ENCODE measurements around the gene TMUB2.
"Not testable (repeated sequence)": the region's sequence is repeated elsewhere in the genome, so short reads cannot be mapped to it uniquely, and the experiment has no call there.

The TMUB2 gene

DNA sequence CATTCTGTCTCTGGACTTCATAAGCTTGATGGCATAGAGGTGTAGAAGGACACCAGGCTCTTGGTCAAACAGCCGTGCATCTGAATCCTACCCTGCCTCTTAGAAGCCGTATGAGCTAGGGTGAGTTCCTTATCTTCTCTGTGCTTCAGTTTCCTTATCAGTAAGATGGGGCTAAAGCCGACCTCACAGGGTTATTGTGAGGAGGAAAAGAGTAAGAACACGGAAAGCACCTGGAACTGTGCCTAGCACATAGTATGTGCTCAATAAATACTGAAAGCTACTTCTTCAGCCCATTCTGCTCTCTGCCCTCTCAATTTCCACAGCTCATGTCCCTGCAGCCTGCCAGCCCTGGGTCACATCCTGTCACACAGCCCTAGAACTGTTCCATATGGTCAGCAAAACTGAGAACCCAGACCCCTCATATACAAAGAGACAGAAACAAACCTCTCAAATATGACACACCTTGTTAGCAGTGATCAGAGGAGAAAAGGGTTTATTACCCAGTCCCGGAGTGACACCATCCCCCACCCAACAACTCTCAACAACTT is 49.7 kb downstream of the TMUB2 start:
- TF ChIP-seq, protein P1, sequence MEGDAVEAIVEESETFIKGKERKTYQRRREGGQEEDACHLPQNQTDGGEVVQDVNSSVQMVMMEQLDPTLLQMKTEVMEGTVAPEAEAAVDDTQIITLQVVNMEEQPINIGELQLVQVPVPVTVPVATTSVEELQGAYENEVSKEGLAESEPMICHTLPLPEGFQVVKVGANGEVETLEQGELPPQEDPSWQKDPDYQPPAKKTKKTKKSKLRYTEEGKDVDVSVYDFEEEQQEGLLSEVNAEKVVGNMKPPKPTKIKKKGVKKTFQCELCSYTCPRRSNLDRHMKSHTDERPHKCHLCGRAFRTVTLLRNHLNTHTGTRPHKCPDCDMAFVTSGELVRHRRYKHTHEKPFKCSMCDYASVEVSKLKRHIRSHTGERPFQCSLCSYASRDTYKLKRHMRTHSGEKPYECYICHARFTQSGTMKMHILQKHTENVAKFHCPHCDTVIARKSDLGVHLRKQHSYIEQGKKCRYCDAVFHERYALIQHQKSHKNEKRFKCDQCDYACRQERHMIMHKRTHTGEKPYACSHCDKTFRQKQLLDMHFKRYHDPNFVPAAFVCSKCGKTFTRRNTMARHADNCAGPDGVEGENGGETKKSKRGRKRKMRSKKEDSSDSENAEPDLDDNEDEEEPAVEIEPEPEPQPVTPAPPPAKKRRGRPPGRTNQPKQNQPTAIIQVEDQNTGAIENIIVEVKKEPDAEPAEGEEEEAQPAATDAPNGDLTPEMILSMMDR (IDR thresholded peaks at IDR 0.05; ENCODE audit: control insufficient read depth, insufficient read depth, low read depth, low read length, missing control alignments) = no peak
- no peak for DNase-seq (ENCODE audit: low read depth)
- no peak overlapping the region for H3K4me3 ChIP-seq (ENCODE audit: control insufficient read depth, low read depth, low read length)

DNA sequence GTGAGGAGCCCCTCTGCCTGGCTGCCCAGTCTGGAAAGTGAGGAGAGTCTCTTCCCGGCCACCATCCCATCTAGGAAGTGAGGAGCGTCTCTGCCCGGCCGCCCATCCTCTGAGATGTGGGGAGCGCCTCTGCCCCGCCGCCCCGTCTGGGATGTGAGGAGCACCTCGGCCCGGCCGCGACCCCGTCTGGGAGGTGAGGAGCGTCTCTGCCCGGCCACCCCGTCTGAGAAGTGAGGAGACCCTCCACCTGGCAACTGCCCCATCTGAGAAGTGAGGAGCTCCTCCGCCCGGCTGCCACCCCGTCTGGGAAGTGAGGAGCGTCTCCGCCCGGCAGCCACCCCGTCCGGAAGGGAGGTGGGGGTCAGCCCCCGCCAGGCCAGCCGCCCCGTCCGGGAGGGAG is 51.1 kb downstream of the TMUB2 start:
- not testable (repeated sequence) for H3K4me3 ChIP-seq (ENCODE audit: control insufficient read depth, low read depth, low read length)

DNA sequence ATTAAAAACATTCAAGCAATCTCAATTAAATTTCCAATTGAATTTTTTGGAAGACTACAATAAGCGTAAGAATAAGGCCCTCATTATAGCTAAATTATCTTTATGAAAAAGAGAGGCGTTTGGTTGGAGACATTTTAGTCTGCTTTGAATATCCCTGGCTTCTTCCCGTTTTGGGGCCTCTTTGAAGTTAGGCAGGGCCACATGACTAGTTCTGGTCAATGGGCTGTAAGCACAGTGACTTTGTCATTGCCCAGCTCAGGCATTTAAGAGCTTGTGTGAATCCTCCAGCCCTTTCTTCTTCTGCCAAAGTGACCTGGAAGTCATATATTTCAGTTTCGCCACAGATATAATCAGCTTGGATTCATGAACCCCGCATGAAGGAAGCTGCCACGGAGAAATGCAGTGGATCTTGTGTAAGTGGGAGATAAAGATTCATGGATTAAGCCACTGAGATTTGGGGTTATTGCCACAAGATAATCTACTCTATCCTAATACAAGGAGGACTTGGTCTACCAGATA is 54.4 kb downstream of the TMUB2 start:
- DNase-seq (ENCODE audit: low read depth) = no peak
- TF ChIP-seq, protein P1 (IDR thresholded peaks at IDR 0.05; ENCODE audit: control insufficient read depth, insufficient read depth, low read depth, low read length, missing control alignments) = no peak
- H3K4me3 ChIP-seq (ENCODE audit: control insufficient read depth, low read depth, low read length) = no peak overlapping the region

More for the DNA sequence above, 51.1 kb downstream of the TMUB2 start:
- DNase-seq (ENCODE audit: low read depth) = not testable (repeated sequence)
